Nucleus accumbens (tissue), 56 donors: Measurements from ENCODE around the gene CST8.

Experiments
- DNase-seq, 56 donors: peaks; one replicate each; lab custom pipeline; 2025; lab: John Stamatoyannopoulos, UW

CST8 gene

DNA sequence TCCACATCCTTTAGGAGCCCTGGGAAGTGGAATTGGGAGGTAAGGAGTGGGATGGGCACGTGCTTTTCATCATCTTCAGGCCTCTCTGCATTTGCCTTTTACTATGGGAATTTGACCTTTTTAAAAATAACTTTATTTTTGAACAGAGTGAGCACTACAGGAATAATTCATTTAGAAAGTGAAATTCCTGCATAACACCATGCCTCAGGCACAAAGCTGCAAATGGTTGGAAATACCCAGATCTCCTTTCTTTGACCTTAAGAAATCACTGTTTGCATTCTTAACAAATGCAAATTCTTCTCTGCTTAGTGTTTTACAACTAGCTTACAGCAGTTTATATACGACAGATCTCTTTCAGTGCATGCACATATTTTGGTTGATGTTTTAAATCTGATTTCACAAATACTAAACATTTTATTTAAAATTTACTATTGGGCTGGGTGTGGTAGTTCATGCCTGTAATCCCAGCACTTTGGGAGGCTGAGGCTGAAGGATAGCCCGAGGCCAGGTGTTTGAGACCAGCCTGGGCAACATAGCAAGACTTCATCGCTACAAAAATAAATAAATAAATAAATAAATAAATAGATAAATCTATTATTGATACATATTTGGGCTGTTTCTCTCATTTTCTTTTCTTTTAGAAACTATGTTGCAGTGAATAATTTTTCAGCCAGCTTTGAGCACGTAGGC is 24.5 kb downstream of the CST8 start:
- no peak for DNase-seq

DNA sequence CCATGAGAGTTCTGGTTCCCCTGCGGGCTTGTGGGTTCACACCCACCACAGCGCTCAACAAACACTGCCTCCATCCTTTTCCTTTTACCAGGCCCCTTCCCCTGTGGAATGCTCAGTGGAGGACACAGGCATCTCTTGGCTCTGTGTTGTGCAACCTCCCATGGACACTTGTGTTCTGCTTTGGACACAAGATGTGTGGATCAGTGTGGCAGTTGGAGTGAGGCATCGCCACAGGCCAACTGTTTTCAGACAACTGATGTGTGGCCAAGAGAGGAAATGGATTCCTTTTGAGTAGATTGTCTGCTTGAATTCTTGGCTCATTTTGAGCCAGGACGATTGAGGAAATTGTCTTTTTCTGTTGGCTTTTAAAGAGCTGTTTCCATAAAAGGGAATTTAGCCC is 26.8 kb downstream of the CST8 start:
- no peak for DNase-seq

DNA sequence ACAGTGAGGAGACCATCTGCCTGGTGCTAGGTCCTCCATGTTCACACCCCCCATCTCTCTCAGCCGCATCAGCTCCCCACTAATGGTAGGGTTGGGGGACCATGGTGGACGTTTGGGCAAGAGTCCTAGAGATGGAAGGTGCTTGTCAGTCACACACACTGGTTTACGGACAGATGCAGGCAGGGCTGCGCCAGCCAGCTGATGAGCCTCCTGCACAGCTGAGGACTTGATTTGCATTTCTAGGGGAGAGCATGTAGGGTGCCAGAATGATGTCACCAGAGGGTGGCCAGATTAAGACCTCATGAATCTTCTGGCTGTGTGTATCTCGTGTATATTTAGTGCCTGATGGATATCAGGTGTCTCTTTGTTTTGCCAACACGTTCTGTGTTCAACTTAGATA is 28.6 kb downstream of the CST8 start:
- DNase-seq: no peak

DNA sequence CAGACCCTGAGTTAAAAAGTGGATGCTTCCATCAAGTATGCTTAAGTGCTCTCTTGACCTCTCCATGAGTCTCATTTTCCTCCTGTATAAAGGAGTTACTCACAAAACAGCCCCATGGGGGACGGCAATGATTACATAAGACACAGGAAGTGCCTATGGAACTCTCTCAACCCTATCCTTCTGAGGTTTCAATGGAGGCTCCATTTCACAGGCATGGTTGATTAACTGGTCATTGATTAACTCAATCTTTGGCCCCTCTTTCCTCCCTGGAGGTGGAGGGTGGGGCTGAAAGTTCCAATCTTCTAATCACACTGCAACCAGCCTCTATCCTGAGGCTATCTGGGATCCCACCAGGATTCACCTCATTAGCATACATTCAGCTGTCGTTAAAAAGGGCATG is 29.3 kb downstream of the CST8 start:
- DNase-seq: no peak

DNA sequence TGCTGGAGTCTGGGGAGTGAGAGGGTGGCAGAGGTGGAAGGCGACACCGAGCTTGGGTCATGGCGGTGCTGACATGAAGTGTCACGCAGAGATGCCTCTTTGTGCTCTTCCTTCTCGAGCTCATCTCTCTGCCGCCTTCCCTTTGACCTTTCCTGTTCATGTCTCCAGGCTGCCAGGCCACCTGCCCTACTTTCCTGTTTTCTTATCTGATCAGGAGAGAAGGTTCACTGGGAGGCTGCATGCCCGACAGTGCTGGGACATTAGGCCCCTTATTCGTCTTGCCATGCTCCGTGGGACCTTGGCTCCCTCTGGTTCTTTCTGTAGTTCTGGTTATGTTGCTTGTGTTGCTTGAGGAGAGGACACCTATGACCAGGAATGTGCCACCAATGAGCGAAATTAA is 33.2 kb downstream of the CST8 start:
- no peak for DNase-seq

DNA sequence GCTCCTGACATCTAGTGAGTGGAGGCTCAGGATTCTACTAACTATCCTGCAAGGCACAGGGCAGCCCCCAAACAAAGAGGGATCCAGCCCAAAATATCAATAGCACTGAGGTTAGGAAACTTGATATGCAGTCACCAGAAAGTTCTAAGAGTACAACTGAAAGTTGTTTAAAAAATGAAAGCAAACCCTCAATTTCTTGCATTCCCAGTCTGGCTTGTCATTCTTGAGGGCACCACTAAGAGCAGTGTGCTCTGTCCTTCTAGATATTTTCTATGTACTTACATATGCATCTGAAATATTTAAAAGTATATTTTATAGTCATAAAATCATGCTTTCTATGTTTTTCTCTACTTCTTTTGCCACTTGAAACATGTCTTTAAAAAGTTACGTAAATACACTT is 35.9 kb downstream of the CST8 start:
- no peak for DNase-seq

DNA sequence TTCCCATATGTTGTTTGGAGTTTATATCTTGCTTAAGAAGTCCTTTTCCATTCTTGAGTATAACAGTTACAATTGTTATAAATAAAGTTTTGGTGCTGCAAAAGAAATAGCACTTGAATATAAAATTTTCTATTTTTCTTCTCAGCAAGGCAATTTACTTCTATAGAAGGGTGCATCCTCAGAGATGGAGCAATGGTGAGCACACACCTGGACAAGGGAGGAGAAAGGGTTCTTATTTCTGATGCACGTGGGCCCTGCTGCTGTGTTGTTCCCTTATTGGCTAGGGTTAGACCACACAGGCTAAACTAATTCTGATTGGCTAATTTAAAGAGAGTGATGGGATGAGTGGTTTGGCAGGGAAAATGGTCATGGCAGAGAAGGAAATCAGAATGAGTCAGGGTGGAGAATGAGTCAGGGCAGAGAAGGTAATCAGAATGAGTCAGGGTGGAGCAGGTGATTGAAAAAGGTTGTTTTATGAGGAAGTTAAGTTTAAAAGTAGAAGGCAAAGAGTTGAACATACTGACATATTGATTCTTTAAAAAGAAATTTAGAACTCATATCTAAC is 38.0 kb downstream of the CST8 start:
- DNase-seq: no peak

DNA sequence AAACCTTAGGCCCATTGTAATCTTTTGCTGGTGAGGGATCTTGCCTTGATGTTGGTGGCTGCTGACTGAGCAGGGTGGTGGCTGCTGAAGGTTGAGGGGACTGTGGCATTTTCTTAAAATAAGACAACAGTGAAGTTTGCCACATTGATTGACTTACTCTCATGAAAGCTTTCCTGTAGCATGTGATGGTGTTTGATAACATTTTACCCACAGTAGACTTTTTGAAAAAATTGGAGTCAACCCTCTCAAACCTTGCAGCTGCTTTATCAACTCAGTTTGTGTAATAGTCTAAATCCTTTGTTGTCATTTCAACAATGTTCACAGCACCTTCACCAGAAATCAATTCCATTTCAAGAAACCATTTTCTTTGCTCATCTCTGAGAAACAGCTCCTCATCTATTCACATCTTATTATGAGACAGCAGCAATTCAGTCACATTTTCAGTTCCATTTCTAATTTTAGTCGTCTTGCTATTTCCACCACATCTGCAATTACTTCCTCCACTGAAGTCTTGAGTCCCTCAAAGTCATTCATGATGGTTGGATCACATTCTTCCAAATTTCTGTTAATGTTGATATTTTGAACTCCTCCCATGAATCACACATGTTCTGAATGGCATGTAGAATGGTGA is 40.1 kb downstream of the CST8 start:
- no peak for DNase-seq

DNA sequence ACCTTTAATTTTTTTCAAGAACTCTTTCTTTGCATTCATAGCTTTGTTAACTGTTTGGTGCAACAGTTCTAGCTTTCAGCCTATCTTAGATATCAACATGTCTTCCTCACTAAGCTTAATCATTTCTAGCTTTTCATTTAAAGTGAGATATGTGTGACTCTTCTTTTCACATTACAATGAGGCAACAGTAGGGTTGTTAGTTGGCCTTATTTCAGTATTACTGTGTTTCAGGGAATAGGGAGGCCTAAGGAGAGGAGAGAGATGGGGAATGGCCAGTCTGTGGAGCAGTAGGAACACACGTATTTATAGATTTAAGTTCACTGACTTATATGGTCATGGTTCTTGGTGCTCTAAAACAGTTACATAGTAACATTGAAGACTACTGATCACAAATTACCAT is 41.6 kb downstream of the CST8 start:
- DNase-seq: no peak

DNA sequence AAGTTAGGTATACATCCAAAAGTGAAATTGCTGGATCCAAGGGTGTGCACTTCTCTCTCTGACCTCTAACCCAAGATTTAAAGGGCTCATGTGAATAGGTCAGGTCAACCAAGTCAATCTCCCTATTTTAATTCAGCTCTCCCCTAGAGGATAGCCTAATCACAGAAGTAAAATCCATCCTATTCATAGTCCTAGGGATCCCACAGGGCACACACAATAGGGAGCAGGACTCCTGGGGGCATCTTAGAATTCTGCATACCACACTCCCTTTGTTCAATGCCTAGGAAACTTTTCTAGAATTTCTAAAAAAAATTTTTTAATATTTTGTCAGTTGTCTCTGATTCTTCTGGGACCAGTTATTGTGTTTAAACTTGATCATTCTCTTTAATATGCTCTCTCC is 42.2 kb downstream of the CST8 start:
- no peak for DNase-seq

DNA sequence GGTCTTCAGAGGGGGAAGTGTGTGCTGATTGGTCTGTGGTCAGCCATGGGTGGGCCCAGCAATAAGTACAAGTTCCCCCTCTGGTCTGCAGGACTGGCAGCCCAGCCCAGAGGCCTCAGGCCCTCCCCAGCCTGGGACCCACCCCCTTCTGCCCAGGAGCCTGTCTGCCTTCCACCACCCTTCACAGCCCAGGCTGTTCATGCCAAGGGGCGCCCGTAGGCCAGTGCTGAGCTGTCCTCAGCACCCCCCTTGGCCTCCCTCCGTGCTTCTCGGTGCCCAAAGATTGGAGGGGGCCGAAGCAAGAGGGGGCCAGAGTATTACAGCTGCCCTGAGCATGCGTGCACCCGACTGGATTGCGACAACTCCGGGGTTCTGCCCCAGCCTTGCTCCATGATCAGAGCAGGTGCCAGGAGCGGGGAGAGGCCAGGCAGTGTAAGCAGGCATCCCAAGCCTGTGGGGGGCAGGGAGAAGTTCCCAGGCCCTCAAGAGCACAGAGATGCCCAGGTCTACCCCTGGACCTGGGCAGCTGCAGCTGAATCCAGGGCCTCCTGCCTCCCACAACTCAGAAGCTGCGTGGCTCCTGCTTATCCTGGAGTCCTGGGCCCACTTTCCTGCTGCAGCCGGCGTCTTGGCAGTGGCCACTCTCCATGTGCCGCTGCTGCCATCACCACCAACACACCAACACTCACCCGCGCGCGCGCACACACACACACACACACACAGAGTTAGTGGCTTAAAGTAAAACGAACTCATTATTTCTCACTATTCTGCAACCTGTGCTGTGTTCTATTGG is 44.1 kb downstream of the CST8 start:
- DNase-seq: no peak

DNA sequence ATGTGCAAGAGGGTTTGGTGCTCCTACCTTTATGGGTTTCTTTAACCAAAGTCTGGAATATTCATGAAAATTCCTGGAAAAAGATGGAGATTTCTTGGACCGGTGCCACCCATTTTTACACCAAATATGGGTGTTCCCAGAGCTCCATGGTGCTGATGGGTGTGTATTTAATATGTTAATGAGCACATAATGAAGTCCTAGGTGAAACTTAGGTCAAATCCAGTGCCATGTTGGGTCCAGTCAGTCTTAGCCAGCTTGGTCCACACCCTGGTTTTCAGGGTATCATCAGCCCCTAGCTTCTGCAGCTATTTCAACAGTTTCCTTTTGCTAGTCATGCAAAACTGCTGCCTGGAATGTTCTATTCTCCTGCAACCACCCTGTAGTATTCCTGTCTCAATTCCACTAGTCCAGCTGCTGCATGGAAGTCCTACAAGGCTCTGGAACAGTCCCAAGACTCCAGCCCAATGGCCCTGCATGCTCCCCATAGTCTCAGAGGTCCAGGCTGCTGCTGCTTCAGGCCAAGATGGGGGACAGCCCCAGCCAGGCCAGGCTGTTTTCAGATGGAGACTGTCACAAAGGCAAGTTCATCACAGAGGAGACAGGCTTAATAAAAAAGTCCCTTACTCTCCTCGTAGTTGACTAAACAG is 45.5 kb downstream of the CST8 start:
- no peak for DNase-seq

DNA sequence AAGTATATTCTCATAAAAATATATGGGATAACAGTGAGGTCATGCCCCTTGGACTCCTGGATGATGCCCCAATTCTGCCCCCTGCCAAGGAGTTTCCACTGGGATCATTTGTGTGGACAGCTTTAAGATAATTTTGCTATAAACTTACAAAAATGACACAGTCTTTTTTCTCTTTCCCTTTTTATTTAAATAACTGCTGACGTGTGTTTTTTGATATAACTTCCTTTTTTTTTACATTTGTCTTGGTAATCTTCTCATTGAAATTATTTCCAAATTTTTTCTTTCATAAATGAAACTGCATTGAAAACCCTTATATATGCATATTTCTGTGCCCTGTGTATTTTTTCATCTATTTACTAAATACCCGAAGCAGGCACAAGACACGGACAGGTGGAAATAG is 46.1 kb downstream of the CST8 start:
- no peak for DNase-seq

DNA sequence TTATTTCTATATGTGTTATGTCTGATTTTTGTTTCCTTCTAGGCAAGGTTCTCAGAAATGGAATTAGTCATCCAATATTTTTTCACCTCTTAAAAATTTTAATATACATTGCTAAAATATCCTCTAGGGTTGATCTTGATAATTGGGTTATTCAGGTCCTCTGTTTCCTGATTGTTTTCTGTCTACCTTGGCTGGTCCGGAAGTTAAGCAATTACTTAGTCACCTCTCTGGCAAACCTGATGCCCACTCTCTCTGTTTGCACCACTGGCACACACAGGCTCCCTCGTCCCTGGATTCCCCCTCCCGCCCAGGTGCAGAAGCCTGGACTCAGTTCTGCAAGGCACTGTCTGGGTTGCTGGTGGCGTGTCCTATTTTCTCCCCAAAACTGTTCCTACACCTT is 49.7 kb downstream of the CST8 start:
- no peak for DNase-seq

DNA sequence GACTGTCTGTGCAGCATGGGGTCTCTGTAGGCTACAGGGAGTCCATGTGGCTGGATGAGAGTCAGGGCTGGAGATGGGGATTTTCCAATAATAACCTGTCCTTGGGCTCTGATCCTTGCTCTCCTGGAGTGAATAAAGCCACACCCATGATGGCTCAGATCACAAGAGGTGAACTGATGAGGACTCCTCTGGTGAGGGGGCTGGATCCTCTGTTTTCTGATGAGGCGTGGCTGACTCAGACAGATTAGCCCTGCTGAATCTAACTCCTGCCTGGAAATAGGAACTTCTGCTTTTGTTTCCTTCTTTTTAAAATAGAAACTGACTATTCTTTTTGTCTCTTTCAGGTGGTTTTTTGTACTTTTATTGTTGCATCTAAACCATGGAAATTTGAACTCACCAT is 50.4 kb downstream of the CST8 start:
- peak in 9 of 56 donors; percentile 3 to 33 (median 8) for DNase-seq

DNA sequence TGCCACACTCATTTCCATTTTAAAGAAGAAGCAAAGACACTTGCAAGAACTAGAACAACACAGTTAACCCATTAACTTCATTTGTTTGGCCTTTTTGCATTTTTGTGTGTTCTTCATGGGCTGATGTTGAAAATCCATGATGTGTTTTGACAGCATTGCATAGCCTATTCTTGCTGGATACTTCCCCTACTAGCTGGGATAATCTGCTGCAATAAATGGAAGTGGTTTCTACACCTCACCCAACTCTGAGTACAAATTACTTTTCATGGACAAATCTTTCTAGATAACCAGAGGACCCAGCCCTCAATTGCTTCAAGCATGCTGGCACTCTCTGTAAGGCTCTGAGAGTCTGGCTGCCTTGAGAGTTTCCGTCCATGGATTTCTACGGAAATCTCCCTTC is 50.9 kb downstream of the CST8 start:
- DNase-seq: no peak

DNA sequence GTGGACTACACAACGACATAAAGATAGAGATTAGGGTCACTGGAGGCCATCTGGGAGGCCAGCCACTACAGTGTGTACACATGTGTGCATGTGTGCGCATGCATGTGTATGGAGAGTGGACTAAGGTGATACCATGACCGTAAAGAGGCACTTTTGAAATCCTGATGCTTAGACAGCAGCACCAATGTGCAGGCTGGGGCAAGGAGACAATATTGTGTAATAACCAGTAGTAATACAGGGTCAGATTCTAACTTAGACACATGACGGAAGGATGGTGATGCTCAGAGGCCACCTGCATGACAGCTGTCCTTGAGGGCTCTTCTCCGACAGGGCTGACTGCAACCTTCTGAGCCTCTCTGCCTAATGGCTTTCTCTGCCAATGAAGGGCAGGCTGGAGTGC is 51.9 kb downstream of the CST8 start:
- DNase-seq: no peak

DNA sequence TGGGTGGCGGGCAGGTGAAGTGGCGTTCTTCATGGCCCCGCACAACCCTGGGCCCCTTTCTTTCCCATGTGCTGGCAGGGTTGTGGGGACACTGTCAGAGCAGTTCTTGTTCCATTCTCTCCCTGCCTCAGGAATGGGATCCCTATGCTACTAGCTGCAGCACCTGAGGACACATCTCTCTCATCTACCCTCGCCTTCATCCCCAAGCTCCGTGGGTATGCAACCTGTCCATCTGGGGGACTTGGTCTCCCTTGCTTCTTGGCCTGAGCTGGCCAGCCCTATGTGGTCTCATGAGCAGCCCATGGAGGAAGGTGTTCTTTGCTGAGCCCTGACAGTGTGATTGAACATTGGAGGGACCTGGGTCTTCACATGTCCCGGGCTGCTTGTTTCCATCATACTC is 53.2 kb downstream of the CST8 start:
- no peak for DNase-seq
